SK-MEL-5 (cell line): Measurements from ENCODE around the gene ST7L. TPM values are rescaled to one million over a fixed set of nuclear protein-coding genes. Genes with fewer than 3 reads are reported as not detected.

Experiments
- DNase-seq: peaks from one replicate; pipeline ENCODE4 v3.0.0-alpha.2; 2016; ENCODE audit warnings: low read depth, low spot score
- in situ Hi-C: cut with HindIII; loops from 2 replicates; pipeline ENCODE4 v1.10.0; 2016; ENCODE audit warnings: low sequenced_read_pairs, high pct_unique_total_duplicates, low pct_unique_long_range_greater_than_20kb
- total RNA-seq: library from RNA; depleted of rRNA; stranded (reverse); fragments of >200 nt; shearing (Covaris generic); gene quantifications from 2 replicates; pipeline ENCODE4 v1.2.3, GENCODE V29; 2014

The ST7L gene
- total RNA-seq, 1 experiment from 2014 or later, result 23.8 TPM

- in situ Hi-C loops, result no loop called here
- no peak for DNase-seq
These were observed 109.2 kb downstream of the ST7L start for GRCh38 chr1:112509660-112510178.

GRCh38 chr1:112509005-112509659 lies 109.8 kb downstream of the ST7L start:
- DNase-seq, result no peak
- in situ Hi-C loops, result no loop called here

- DNase-seq, result no peak
These were observed 110.5 kb downstream of the ST7L start, which contains the start of gene WNT2B for GRCh38 chr1:112508278-112509004. TSS of gene WNT2B (plus strand) at chr1:112508965. CDS start at chr1:112509263, 298 bp downstream.

GRCh38 chr1:112507921-112508277 lies 111.0 kb downstream of the ST7L start:
- in situ Hi-C loops, result no loop called here

More at GRCh38 chr1:112508278-112509004, 110.5 kb downstream of the ST7L start, which contains the start of gene WNT2B:
- in situ Hi-C loops, result no loop called here

GRCh38 chr1:112507336-112507735 lies 111.6 kb downstream of the ST7L start:
- DNase-seq, result no peak
- in situ Hi-C loops, result no loop called here

More at GRCh38 chr1:112507921-112508277, 111.0 kb downstream of the ST7L start:
- DNase-seq, result no peak

GRCh38 chr1:112506731-112507130 lies 112.2 kb downstream of the ST7L start:
- in situ Hi-C loops, result no loop called here
- no peak for DNase-seq

- DNase-seq, result no peak
- in situ Hi-C loops, result no loop called here
These were observed 112.6 kb downstream of the ST7L start for GRCh38 chr1:112506306-112506705.

GRCh38 chr1:112505878-112506277 lies 113.1 kb downstream of the ST7L start:
- in situ Hi-C loops, result no loop called here
- DNase-seq, result no peak

- no peak for DNase-seq
- in situ Hi-C loops, result no loop called here
These were observed 113.5 kb downstream of the ST7L start for GRCh38 chr1:112505400-112505785.

- in situ Hi-C loops, result no loop called here
- no peak for DNase-seq
These were observed 114.1 kb downstream of the ST7L start for GRCh38 chr1:112504661-112505399.

GRCh38 chr1:112504001-112504660 lies 114.8 kb downstream of the ST7L start:
- in situ Hi-C loops, result no loop called here
- no peak for DNase-seq

- DNase-seq, result no peak
- in situ Hi-C loops, result no loop called here
These were observed 116.1 kb downstream of the ST7L start for GRCh38 chr1:112502826-112503225.

- in situ Hi-C loops, result no loop called here
- peak; percentile 38 for DNase-seq
These were observed 116.9 kb downstream of the ST7L start for GRCh38 chr1:112501810-112502641.

GRCh38 chr1:112496290-112496689 lies 122.7 kb downstream of the ST7L start:
- in situ Hi-C loops, result no loop called here
- DNase-seq, result no peak

GRCh38 chr1:112493351-112493750 lies 125.6 kb downstream of the ST7L start:
- DNase-seq, result no peak
- in situ Hi-C loops, result no loop called here

GRCh38 chr1:112492076-112492475 lies 126.9 kb downstream of the ST7L start:
- DNase-seq, result no peak
- in situ Hi-C loops, result no loop called here

- no peak for DNase-seq
- in situ Hi-C loops, result no loop called here
These were observed 130.8 kb downstream of the ST7L start for GRCh38 chr1:112488141-112488540.
